GM18508 (cell line): ENCODE results near the gene AMMECR1.
"Not testable (repeated sequence)": the region's sequence is repeated elsewhere in the genome, so short reads cannot be mapped to it uniquely, and the experiment has no call there.

Experiments used
- ATAC-seq: cut with Tn5 transposase; IDR thresholded peaks from one replicate; pipeline ENCODE4 v1.9.1; 2021; ENCODE audit warnings: moderate number of reproducible peaks; ENCODE audit not compliant: insufficient read depth, unreplicated experiment

AMMECR1 gene

DNA sequence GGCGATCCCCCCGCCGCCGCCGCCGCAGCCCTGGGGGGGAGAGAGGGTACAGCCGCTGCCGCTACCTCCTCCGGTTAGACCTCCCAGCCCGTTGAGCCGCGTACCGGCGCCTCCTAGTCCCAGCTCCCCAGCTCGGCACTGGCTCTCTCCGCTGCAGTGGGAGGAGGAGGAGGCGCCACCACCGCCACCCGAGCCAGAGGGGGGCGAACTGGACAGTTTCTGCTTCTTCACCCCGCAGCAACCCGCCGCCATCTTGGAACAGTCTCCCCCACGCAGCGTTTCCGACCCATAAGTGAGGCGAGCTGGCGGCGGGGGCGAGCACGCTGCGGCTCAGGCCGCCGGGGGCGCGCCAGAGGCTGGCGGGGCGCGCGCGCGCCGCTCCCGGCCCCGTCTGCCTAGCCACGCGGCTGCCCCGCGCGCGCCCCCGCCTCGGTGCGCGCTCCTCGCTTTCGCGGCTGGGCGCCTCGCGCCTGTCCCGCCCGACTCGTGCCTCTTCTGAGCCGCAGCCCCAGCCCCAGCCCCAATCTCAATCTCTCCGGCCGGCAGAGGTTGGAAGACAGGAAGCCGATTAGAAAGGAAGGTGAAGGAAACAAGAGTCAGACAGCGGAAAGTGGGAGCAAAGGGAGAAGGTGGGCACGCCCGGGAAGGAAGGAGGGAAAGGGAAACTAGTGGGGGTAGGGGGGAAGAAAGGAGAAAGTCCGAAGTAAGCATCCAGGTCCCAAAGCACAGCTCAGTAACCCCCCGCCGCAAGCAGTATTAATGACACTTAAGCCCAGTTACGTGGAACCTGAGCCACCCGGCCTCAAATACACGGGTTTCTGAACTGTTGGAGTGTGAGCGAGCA lies at the start of gene AMMECR1:
TSS of gene AMMECR1 (minus strand) at position 266 of the 844 bp plus-strand sequence. CDS start at position 252, 14 bp downstream.
- ATAC-seq, result no peak

DNA sequence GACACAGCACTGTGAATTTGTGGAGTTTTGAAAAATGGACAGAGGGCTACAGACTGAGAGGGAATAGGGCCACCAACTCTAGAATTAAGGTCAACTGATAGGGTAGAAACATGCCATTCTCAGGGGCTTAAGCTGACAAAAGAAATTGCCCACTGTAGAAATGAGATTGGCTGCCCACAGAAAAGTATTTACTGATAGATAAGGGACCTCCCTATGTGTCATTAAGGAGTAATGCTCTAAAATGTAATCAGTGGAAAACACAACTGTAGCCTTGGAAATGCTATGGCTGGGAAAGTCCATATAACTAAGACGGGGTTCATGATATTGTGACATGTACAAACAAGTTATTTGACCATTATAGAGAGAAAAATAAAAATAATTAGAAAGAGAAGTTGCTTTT lies 45.4 kb upstream of the AMMECR1 start:
- no peak for ATAC-seq

DNA sequence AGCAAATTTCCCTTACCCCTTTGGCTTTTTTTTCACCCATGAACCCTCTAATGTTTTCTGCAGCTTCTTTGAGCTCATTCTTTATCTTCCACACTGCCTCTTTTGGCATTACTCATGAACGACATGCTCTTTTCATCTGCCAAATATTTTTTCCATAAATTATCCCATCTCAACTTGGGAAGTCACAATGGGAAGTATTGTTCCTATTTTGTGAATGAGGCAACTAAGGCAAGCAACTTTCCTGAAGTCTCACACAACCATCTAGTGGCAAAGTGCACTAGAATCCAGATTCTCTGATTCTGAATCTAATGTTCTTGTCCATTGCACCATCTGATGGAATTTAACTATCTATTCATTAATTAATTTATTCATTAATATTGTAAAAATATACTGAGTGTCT lies 41.4 kb upstream of the AMMECR1 start:
- no peak for ATAC-seq

DNA sequence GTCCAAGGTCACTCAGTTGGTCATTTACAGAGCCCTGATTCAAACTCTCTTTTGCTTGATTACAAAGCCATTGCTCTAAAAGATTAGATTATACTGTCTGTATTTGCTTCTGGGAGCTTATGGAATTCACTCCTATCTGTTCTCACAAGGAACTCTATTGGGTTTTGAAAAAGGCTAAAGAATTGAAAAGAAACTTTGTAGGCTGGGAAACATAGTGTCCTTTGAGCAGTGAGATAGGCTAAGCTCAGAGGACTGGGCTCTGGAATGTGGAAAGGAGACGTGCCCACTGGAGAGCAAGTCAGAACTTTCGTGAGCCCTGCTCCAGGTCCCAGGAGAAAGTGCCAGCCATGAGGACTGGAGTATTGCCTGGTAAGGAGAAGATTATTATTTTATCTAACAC lies 40.7 kb upstream of the AMMECR1 start, which contains the start of gene RTL9:
TSS of gene RTL9 (plus strand) at position 301 of the 400 bp plus-strand sequence. CDS start 91,770 bp downstream, outside the sequence.
- ATAC-seq, result no peak

DNA sequence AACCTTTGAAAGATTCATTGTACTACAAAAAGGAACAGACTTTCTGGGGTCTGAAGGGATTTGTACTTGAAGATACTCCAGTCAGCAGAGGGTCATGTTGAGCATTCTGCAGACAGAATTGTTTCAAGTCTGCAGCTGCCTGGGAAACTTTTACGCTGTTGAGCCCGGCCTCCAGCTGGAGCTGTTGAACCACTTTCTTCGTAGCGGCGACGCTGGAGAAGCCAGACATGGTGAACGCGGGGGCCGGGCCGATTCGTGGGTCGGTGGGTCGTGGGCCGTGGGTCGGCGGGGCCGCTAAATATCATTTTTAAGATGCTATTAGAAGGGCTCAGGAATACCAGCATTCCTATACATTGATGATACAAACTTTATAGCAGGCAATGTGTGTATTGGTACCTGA lies 28.8 kb upstream of the AMMECR1 start:
- ATAC-seq, result no peak

DNA sequence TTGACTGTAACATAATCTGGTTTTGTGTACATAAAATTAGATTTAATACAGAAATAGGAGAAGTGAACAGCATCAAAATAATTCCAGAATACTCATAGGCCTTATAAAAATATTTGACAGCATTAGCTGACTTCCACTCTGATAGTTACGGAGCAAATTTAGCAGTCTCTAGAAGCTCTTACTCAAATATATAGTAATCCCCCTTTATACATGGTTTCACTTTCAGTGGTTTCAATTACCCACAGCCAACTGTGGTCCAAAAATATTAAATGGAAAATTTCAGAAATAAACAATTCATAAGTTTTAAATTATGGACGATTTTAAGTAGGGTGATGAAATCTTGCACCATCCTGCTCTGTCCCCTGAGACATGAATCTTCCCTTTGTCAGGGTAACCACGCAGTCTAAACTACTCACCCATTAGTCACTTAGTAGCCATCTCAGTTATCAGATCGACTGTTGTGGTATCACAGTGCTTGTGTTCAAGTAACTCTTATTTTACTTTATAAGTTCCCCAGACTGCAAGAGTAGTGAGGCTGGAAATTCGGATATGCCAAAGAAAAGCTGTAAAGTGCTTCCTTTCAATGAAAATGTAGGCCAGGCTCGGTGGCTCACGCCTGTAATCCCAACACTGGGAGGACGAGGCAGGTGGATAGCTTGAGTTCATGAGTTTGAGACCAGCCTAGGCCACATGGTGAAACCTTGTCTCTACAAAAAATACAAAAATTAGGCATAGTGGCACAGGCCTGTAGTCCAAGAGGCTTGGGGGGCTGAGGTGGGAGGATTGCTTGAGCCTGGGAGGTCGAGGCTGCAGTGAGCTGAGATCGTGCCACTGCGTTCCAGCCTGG lies 23.5 kb upstream of the AMMECR1 start:
- peak; percentile 89 for ATAC-seq

DNA sequence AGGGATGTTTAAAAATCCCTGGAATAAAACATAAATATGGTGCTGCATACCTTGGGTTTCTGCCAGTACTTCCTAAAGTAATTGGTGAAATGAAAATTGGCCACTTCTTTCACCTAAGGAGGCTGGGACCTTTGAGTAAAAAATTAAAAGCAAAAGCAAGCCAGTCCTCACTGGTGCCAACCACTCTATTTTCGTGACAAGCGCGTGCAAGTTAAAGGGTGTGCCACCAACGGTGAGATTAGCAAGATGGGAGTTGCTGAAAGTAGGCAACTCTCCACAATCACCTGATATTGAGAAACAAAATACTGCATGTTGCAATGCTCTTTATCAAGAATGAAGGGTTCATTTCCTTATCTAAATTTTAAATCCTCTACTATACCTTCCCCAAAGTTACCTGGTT lies 21.1 kb upstream of the AMMECR1 start:
- ATAC-seq, result no peak

DNA sequence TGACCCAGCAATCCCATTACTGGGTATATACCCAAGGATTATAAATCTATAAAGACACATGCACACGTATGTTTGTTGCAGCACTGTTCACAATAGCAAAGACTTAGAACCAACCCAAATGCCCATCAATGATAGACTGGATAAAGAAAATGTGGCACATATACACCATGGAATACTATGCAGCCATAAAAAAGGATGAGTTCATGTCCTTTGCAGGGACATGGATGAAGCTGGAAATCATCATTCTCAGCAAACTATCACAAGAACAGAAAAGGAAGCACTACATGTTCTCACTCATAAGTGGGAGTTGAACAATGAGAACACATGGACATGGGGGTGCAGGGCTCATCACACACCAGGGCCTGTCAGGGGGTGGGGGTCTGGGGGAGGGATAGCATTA lies 15.6 kb upstream of the AMMECR1 start:
- not testable (repeated sequence) for ATAC-seq

DNA sequence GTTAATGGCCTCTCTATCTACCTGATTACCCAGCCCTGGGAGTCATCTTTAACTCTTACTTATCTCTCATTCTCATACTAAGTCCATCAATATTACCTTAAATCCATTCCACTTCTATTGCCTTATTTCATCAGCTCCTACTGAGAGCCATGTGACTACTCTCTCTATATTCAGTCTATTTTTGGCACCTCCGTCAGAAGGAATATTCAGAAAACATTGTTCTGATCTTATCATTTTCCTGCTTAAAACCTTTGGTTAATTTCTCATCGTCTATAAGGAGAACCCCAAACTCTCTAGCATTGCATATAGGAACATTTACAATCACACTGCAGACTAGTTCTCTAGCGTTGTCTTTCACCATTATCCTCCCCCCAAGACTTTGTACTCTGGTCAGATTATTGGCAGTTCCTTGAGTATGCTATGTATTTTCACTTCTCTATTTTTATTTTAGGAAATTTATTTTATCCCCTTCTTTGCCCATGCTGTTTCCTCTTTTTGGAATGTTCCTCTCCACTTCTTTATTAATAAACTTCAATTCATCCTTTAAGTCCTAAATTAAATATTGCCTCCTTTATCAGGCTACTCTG lies 13.7 kb upstream of the AMMECR1 start:
- ATAC-seq, result no peak

DNA sequence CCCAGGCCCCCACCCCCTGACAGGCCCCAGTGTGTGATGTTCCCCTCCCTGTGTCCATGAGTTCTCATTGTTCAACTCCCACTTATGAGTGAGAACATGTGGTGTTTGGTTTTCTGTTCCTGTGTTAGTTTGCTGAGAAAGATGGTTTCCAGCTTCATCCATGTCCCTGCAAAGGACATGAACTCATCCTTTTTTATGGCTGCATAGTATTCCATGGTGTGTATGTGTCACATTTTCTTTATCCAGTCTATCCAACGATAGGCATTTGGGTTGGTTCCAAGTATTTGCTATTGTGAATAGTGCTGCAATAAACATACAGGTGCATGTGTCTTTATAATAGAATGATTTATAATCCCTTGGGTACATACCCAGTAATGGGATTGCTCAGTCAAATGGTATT lies 10.7 kb upstream of the AMMECR1 start:
- not testable (repeated sequence) for ATAC-seq

DNA sequence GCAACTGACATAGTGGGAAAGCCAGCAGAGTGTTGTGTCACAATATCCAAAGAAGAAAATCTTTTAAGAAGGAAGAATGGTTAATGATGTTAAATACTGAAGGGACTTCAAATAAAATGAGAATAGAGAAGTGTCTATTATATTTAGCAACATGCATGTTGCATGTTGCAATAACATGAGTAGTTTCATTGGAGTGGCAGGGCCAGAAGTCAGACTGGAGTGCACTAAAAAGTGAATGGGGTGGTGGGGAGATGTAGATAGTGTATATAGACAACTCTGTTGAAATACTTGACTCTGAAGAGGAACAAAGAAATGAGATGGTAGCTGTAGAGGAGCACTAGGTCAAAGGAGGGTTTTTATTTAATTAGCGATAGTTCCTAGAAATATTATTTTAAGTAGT lies 9.5 kb upstream of the AMMECR1 start:
- ATAC-seq, result no peak

DNA sequence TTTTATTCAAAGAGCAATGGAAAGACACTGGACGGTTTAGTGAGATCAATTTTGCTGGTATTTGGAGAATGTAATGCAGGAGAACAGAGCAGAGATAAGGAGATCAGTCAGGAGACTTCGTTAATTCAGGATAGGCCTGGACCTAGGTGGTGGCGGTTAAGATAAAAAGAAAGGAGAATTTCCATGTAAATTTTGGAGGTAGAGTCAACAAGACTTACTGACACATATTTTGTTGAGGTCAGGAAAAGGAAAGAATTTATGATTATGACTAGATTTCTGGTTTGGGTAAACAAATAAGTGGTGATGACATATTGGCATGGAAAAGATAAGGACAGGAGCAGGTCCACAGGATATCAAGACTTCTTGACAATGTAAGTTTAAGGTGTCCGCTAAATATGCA lies 8.8 kb upstream of the AMMECR1 start:
- ATAC-seq, result no peak

DNA sequence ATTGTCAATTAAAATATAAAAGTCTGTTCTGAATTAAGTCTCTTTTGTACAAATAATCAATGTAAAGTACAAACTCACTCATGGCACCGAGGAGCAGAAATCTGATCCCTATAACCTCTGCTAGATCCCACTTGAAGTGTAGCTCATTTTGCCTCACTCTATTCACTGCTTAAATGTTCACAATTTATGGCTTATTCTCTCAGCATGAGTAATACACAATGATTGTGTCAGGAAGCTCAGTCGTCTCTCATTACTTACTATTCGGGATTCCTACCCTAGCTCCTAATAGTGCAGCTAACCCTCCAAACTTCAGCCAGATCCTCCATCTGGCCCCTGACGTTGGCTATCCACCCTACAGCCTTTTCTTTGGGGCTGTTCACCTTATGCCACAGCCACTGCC lies 4.7 kb upstream of the AMMECR1 start:
- ATAC-seq, result no peak

DNA sequence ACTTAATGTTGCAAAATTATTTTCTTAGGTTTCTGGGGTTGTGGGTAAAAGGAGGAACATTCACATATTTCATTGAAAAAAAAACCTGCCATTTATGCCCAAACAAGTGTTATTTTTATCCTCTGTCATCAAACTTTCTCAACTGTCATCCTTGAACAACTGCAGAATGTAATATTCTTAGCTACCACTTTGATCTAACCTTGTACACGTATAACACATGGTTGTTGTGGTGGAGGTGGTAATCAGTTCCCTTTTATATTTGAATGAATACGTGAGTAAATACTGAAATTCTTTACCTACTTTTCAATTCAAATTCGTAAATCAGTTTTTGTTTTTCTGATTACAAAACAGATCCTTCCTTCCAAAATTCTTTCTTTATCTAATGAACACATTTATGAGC lies 3.8 kb upstream of the AMMECR1 start:
- no peak for ATAC-seq

DNA sequence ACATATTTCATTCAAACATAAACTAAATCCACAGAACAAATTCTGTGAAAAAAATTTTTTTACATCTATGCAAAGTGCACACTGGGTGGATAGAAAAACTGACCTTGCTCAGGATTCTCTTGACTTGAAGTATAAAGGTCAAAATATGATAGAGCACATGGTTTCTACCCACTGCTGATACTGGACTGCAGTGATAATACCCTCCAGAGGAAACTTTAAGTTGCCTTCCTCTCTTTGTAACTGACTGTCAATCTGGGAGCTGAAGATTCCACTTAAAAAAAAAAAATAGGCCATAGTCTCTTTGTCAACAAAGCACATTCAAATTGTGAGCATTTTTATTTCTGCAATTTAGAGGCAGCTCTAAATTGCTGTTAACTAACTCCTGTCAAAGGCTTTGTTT lies 3.2 kb upstream of the AMMECR1 start:
- ATAC-seq, result no peak

DNA sequence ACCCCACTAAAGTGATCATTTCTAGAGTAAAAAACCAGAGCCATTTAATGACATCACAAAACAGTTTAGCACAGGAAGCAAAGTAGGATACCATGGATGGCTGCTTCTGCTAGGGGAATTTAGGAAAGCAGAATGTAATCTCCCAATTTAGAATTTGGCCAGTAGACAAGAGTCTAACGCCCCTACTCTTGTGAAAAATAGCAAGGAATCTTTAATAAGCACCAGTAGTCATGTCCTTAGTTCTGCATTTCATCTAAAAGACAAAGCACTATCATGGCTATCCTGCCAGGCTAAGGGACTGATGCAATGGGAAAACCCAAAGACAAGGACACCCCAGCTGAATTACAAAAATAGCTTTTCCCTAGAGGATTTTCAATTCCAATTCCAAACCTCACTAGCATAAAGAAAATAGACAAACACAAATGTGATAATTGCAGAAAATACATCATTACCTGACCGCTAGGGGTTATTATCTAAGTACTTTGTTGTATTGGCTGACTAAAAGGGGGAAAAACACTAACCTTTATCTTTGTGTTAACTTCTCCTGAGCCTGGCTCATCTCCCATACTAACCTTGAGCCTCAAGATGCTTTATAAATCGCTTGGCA lies 2.6 kb upstream of the AMMECR1 start:
- ATAC-seq, result no peak

DNA sequence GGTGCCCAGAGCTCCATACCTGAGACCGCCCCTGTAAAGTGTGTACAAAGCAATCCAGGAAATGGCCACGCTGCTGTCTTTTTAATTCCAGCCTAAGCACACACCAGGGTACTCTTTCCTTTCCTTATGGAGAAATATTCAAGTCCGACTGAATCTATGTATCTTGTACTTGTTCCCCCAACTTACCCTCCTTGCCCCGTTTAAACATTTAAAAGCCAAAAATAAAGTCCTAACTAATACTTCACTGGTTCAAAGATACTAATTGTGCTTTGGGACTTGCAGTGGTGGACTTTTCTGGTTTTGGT lies 731 bp upstream of the AMMECR1 start:
- ATAC-seq, result no peak

DNA sequence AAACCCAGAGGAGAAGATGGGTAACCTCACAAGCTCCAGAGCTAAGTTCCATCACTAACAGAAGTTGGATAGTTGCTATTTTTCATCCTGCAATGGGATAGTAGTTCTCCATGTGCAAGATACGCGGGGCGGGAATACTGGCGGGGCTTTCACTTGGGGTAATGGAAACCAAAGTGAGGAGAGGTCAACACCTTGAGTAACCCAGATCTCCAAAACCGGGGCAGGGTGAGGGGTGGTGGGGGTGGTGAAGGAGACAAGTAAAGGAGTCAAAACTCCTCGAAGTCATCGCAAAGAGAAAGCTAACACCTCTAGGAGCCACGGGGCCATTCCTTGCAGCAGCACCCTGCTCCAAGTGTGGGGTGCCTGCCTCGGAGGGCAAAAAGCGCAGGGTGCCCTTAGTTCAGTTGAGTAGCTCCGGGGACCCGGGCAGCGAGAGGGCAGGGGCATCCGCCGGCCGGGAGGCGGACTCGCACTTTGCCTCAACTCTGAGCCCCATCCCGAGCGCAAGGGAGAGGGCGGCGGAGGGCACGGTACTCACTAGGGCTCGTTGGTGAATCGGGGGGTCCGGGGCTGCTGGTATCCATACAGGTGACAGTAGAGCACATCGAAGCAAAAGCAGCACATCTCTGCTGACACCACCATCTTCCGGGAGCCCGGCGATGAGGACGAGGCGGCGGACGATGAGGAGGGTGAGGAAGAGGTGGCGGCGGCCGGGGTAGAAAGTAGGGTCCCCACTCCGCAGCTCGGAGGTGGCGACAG lies 645 bp downstream of the AMMECR1 start:
- no peak for ATAC-seq

DNA sequence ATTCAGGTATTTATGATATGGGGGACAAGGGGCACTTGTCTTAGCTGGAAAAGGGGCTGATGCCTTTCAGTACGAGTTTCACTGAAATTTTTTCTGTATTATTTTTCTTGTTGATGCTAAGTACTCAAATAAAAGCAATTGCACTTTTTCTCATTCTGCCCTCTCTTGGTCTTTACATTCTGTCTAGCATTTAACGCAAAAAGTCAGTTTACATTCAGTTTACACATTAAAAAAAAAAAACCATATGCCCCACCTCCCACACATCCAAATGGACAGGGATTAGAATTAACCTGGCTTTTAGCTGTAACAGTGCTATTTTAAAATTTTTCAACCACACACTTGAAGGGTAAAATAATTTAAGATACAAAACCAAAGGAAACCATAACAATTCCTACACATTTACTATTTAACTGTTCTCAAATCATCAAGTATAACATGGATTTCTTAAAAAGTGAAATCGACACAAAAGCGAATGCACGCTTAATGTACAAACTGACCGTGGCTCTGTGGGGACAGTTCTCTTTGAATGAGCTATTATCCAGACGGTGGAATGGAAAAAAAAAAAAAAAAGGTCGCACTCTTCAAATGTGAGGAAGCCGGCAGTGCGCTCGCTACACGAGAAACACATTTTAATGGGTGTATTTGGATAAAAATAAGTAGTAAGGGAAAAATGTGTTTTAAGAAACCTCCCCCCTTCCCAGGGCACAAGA lies 1.4 kb downstream of the AMMECR1 start:
- no peak for ATAC-seq
